Thoracic aorta (tissue), 2 donors: ENCODE results near the gene RBPMS2. TPM values are rescaled to one million over a fixed set of nuclear protein-coding genes. Genes with fewer than 3 reads are reported as not detected.
A peak's percentile ranks its signal among the peaks of the same experiment; 100 is the strongest.

Experiments used
- ATAC-seq: fragments of 150-250 bp; one replicate; pipeline ENCODE4 v1.8.0; 2017; ENCODE audit warnings: low read depth; ENCODE audit not compliant: insufficient number of reproducible peaks, low FRiP score
- DNase-seq: peaks from one replicate; pipeline ENCODE4 v3.0.0-alpha.2; 2020; ENCODE audit warnings: low spot score
- H3K27ac ChIP-seq, 2 donors: fragments of 200-600 bp; sonication (generic); 1 replicate in 1 of 2; 2 replicates in 1 of 2; pipeline ENCODE4 v1.5.1; 2016; ENCODE audit warnings: mild to moderate bottlenecking in 2 of 2, moderate library complexity in 2 of 2
- H3K27me3 ChIP-seq: fragments of 200-600 bp; sonication (generic); replicated peaks from 2 replicates; pipeline ENCODE4 v1.6.0; 2016; ENCODE audit warnings: mild to moderate bottlenecking; ENCODE audit not compliant: insufficient read depth
- H3K36me3 ChIP-seq: fragments of 200-600 bp; sonication (generic); one replicate; pipeline ENCODE4 v1.5.1; 2016
- H3K4me1 ChIP-seq, 2 donors: fragments of 200-600 bp; sonication (generic); 1 replicate in 1 of 2; 2 replicates in 1 of 2; pipeline versions ENCODE4 v1.5.1 to v1.6.0; 2016; ENCODE audit warnings: low read depth in 2 of 2, mild to moderate bottlenecking in 1 of 2; ENCODE audit not compliant: control insufficient read depth in 1 of 2
- H3K4me3 ChIP-seq: fragments of 200-600 bp; sonication (generic); 2 replicates; pipeline ENCODE4 v1.5.1; 2016; ENCODE audit warnings: mild to moderate bottlenecking
- H3K9me3 ChIP-seq: fragments of 200-600 bp; sonication (generic); 2 replicates; pipeline ENCODE4 v1.5.1; 2016
- total RNA-seq, 2 donors: library from RNA; depleted of rRNA; stranded (reverse); fragments of >200 nt; gene quantifications; one replicate each; pipeline versions ENCODE4 v1.1.0 to v1.2.3, GENCODE V29; 2016
- TF ChIP-seq, protein P1 (sequence below): fragments of 200-600 bp; sonication (generic); IDR thresholded peaks from one replicate; pipeline ENCODE4 v1.5.1; 2019; ENCODE audit warnings: antibody characterized with exemption

Gene RBPMS2
- total RNA-seq, 2 donors from 2014 or later: 4.4 TPM; not detected in 1

DNA sequence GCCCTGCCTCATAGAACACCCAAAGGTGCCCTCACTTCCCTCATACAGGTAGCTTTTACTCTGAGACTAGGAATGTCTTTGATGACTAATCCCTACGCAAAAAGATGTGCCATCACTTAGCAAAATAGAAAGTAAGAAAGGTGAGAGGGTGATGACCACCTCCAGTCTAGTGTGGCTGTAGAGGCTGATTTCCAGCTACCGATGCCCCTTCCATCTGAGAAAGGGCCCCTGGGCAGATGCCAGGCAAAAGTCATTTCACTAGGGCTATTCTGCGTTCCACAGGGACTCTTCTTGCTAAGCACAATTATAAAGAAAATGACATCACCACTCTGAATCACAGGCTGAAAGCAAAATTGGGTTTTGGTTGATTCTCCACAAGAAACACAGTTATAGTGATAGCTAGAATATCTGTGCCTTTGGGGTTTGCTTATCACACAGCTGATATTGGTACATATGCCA is 77.4 kb downstream of the RBPMS2 start:
- H3K4me3 ChIP-seq: peak overlapping the region; percentile 92
- peaks cover 61 to 95% of the 10 kb centered on the region in 2 donors for H3K4me1 ChIP-seq
- TF ChIP-seq, protein P1, sequence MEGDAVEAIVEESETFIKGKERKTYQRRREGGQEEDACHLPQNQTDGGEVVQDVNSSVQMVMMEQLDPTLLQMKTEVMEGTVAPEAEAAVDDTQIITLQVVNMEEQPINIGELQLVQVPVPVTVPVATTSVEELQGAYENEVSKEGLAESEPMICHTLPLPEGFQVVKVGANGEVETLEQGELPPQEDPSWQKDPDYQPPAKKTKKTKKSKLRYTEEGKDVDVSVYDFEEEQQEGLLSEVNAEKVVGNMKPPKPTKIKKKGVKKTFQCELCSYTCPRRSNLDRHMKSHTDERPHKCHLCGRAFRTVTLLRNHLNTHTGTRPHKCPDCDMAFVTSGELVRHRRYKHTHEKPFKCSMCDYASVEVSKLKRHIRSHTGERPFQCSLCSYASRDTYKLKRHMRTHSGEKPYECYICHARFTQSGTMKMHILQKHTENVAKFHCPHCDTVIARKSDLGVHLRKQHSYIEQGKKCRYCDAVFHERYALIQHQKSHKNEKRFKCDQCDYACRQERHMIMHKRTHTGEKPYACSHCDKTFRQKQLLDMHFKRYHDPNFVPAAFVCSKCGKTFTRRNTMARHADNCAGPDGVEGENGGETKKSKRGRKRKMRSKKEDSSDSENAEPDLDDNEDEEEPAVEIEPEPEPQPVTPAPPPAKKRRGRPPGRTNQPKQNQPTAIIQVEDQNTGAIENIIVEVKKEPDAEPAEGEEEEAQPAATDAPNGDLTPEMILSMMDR: no peak
- peak overlapping the region; percentile 74 to 88 for H3K27ac ChIP-seq
- no peak for DNase-seq
- no peak for ATAC-seq
- H3K27me3 ChIP-seq: no peaks in the 10 kb centered on the region
- H3K9me3 ChIP-seq: no peaks in the 10 kb centered on the region
- no peaks in the 10 kb centered on the region for H3K36me3 ChIP-seq

DNA sequence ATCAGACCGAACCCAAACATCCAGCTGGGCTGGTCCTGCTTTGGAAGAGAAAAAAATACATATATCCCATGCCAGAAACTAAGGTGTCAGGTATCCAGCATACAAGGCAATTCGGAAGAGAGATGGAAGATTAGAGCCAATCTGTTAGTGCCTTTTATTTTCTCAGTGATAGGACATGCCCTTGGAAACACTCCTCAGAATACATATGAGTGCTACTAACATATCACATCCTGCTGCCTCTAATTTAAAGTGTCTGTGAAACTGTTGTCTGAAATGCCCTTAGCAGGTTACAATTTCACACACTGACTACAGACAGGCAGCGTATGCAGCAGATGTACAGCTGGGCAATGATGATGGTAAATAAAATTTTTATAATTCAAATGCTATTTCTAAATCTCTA is 78.9 kb downstream of the RBPMS2 start:
- Histone ChIP-seq H3K9me3 (no peaks in the 10 kb centered on the region), H3K4me3 (no peak overlapping the region), H3K4me1 (peaks cover 53 to 100% of the 10 kb centered on the region in 2 donors), H3K27ac (no peak overlapping the region), H3K27me3 (no peaks in the 10 kb centered on the region), H3K36me3 (no peaks in the 10 kb centered on the region)
- no peak for ATAC-seq
- TF ChIP-seq, protein P1: no peak
- no peak for DNase-seq

DNA sequence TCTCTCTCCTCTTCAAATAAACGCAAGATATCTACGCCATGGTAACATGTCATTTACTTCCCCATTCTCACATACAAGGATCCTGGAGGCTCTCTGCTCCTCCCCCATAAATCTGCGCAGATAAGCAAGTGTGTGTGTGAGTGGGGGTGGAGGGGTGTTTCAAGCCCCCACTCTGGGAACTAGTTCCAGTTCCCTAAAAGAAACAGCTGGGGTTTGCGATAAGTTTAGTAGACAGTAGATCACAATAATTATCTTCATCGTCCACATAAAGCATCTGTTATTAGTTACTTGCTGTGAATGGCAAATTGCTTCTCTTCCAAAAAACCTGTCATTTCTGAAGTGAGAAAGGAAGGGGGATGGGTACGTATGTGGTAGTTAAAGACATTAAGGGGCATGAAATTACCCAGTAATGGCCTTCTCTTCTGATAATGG is 79.8 kb downstream of the RBPMS2 start:
- no peaks in the 10 kb centered on the region for H3K27me3 ChIP-seq
- ATAC-seq (no peak), DNase-seq (no peak)
- TF ChIP-seq, protein P1: no peak
- H3K4me3 ChIP-seq: no peak overlapping the region
- H3K27ac ChIP-seq: no peak overlapping the region
- H3K9me3 ChIP-seq: no peaks in the 10 kb centered on the region
- H3K36me3 ChIP-seq: no peaks in the 10 kb centered on the region
- H3K4me1 ChIP-seq: peaks cover 48 to 100% of the 10 kb centered on the region in 2 donors

DNA sequence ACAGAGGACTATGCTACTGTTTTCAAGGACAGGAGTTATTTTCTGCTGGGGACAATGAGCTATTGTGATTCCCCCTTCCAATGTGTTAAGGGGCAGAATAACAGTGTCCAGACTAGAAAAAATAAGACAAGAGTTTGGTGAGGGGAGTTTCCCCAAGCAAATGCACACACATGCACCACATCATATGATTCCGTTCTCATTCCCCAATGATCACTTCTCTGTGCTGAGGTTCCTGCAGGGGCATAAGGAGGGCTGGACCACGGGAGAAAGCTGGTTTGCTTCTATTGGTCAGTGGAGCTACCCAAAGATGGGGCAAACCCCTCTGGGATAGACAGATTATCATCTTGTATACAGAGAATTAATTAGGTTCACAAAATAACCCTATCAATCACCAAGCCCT is 80.6 kb downstream of the RBPMS2 start:
- TF ChIP-seq, protein P1: no peak
- Histone ChIP-seq H3K36me3 (peaks cover 7% of the 10 kb centered on the region), H3K4me1 (peaks cover 40 to 95% of the 10 kb centered on the region in 2 donors), H3K27me3 (no peaks in the 10 kb centered on the region), H3K9me3 (no peaks in the 10 kb centered on the region), H3K27ac (peak overlapping the region in 1 of 2 donors; percentile 33), H3K4me3 (no peak overlapping the region)
- DNase-seq (no peak), ATAC-seq (no peak)

DNA sequence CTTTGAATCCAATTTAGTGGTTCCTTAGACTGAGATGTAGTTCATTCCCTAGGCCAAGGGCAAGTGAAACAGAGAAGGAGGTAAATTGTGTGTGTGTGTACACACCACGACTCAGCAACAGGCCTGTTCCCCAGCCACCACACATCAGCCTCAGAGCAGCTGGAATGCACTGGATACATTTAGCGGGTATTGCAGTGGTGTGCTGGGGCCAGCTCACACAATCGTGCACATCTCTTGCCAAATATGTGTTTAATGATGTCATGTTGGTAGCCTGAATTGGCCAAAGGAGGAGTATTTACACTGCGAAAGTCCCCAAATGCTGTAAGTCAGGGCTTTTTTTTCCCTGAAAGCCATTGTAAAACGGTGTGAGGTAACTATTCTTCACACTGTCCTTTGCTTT is 82.3 kb downstream of the RBPMS2 start:
- no peaks in the 10 kb centered on the region for H3K9me3 ChIP-seq
- peaks cover 23 to 79% of the 10 kb centered on the region in 2 donors for H3K4me1 ChIP-seq
- H3K27ac ChIP-seq: peak overlapping the region; percentile 26 to 63
- no peak overlapping the region for H3K4me3 ChIP-seq
- ATAC-seq (peak; percentile 51), DNase-seq (peak; percentile 22)
- H3K36me3 ChIP-seq: peaks cover 21% of the 10 kb centered on the region
- TF ChIP-seq, protein P1: no peak
- H3K27me3 ChIP-seq: no peaks in the 10 kb centered on the region
